ENCODE measurements around the gene CUTA.
"Not testable (repeated sequence)": the region's sequence is repeated elsewhere in the genome, so short reads cannot be mapped to it uniquely, and the experiment has no call there.

Gene CUTA

DNA sequence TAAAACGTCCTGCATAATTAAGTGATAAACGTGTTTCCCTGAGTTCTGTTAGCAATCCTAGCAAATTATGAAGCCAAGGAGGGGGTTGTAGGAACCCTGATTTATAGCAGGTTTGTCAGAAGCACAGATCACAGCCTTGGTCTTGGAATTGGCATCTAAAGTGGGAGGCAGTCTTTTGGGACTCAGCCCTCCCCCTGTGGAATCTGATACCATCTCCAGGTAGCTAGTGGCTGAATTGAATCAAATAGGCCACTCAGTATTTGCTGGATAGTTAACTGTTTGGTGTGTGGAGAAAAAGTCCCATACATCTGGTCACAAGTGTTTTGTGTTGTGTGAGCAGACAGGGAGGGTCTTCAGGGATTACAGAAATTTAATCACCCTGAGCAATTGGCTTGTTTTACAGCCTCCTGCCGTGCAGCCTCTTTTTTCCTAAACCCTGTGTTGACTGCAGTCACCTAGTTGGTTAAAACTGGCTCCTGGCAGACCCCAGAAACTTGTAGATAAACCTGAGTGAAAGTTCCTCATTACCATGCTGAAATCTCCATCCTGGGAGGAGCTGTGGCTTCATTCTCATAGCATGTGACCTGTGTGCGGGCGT, 45.3 kb downstream of the CUTA start:
- peak; percentile 33 for FAIRE-seq
- TF ChIP-seq POLR2AphosphoS5 (IDR thresholded peaks at IDR 0.05; ENCODE audit: low read depth, low read length) (no peak), TAF1 (IDR thresholded peaks at IDR 0.05; ENCODE audit: borderline replicate concordance, low read depth, low read length) (no peak), POLR2A (IDR thresholded peaks at IDR 0.05; ENCODE audit: low read depth, low read length) (no peak)
- DNase-seq (ENCODE audit: insufficient read length), result no peak

DNA sequence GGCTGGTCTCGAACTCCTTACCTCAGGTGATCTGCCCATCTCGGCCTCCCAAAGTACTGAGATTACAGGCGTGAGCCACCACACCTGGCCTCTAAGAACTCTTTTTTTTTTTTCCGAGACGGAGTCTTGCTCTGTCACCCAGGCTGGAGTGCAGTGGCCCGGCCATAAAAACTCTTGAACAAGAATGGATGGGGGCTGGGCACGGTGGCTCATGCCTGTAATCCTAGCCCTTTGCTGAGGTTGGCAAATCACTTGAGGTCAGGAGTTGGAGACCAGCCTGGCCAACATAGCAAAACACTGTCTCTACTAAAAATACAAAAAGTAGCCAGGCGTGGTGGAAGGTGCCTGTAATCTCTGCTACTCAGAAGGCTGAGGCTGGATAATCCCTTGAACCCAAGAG, 46.0 kb downstream of the CUTA start:
- not testable (repeated sequence) for DNase-seq (ENCODE audit: insufficient read length); FAIRE-seq

DNA sequence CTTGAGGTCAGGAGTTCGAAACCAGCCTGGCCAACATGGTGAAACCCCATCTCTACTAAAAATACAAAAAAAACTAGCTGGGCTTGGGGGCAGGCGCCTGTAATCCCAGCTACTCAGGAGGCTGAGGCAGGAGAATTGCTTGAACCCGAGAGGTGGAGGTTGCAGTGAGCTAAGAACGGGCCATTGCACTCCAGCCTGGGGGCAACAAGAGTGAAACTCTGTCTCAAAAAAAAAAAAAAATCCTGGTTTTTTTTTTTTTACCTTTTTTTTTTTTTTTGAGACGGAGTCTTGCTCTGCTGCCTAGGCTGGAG, 50.2 kb downstream of the CUTA start:
- not testable (repeated sequence) for FAIRE-seq; DNase-seq (ENCODE audit: insufficient read length)

DNA sequence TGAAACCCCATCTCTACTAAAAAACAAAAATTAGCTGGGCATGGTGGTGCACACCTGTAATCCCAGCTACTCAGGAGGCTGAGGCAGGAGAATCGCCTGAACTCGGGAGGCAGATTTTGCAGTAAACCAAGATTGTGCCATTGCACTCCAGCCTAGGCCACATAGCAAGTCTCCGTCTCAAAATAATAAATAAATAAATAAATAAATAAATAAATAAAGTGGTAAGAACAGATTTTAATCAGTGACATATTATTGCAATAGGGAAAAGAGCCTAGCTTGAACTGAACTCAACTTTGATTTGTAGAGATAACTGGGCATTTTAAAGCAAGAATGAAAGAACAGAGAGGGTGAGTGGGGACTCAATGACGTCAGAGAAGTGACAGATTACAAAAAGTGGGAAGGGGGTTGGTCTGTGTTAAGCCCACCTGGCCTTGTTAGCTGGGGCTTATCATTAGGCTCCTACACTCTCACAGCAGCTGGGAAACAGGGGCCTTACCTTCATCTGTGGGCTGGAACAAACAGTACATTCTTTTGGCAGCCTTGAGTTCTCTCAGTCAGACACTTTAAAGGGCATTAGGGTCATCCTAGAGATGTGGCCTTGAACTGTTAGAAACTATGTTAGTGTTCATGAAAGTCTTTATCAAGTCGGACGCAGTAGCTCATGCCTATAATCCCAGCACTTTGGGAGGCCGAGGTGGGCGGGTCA, 50.7 kb downstream of the CUTA start:
- DNase-seq (ENCODE audit: insufficient read length) (no peak), FAIRE-seq (no peak)
- TF ChIP-seq POLR2AphosphoS5 (IDR thresholded peaks at IDR 0.05; ENCODE audit: low read depth, low read length) (no peak), POLR2A (IDR thresholded peaks at IDR 0.05; ENCODE audit: low read depth, low read length) (no peak), TAF1 (IDR thresholded peaks at IDR 0.05; ENCODE audit: borderline replicate concordance, low read depth, low read length) (no peak)
